SKM-1 treated with dmso at 0.1 percent for 144 hours (cell line): Measurements from ENCODE around the gene NCEH1.
A peak's percentile ranks its signal among the peaks of the same experiment; 100 is the strongest.
"Not testable (repeated sequence)": the region's sequence is repeated elsewhere in the genome, so short reads cannot be mapped to it uniquely, and the experiment has no call there.

Experiments used
- DNase-seq: peaks from one replicate; lab custom pipeline; 2025; ENCODE audit not compliant: unreplicated experiment; lab: John Stamatoyannopoulos, UW

Gene NCEH1

DNA sequence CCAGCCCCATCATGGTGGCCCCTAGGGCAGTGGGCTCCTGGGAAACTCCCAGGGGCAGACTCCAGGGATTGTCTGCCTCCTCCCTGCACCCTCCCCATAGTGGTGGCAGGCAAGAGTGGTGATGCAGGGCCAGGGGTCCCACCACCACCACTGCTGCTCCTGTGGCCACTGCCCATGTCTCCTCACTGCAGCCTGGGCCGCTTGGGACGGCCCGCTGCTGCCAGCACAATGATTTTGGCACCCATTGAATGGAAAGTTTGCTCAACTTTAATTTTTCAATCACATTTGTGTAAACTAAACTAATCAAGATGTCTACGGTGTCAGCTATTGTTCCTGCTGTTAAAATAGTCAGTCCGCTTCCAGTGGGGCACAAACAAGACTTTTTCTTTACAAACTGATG, 95.6 kb downstream of the NCEH1 start:
- no peak for DNase-seq

- DNase-seq = no peak
These were observed 96.3 kb downstream of the NCEH1 start for GRCh38 chr3:172614340-172615274.

DNA sequence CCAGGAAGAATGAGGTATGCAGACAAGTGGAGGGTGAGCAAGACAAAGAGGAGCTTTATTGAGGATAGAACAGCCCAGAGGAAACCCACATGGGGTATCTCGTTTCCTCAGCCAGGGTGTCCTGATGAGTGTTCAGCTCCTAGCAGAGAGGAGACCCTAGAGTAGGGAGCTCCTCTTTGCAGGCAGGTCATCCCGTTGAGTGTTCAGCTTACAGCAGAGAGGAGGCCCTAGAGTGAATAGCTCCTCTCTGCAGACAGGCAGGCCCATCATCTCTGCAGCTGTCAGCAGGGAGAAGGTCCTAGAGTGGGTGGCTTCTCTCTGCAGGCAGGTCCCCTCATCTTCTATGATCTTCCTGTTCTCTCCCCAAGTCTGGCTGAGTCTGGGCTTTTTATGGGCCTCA, 97.0 kb downstream of the NCEH1 start:
- DNase-seq = no peak

- no peak for DNase-seq
These were observed 97.8 kb downstream of the NCEH1 start for GRCh38 chr3:172612871-172613678.

DNA sequence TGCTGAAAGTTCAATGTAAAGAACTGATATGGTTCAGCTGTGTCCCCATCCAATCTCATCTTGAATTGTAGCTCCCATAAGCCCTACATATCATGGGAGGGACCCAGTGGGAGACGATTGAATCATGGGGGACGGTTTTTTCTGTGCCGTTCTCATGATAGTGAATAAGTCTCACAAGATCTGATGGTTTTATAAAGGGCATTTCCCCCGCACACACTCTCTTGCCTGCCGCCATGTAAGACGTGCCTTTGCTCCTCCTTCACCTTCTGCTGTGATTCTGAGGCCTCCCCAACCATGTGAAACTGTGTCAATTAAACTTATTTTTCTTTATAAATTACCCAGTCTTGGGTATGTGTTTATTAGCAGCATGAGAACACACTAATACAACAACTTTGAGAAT, 101.1 kb downstream of the NCEH1 start:
- no peak for DNase-seq

DNA sequence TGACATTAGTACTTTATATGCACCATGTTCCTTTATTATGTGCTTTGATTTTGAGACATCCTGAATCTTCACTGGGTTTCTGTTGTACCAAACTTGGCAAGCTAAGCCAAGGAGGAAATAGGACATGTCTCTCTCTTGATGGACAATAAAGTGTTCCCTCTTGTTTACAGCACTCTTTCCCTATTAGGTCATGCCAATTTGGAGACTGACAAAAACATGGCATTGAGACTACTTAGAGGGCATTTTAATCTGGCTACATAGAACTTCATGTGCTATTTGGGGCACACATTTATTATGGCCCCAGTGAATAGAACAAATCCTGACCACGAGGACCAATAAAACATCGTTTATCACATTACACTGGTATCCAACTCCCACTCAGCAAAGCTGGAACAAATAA, 102.3 kb downstream of the NCEH1 start:
- no peak for DNase-seq

GRCh38 chr3:172607305-172608121, 103.4 kb downstream of the NCEH1 start:
- no peak for DNase-seq

DNA sequence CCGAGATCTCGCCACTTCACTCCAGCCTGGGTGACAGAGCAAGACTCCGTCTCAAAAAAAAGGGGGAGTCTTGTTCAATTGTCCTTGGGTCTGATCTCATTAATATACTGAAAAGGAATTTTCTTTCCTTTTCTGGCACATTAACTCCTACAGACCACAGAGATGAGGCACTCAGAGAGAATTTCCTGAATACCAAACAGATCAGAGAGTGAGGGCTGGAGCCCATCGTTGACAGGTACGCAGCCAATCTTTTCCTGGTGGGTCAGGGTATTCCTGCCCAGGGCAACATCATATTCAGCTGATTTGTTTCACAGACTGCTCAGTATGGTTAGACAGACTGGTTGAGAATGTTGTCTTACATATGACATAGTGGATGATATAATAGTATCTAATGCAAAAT, 104.8 kb downstream of the NCEH1 start:
- DNase-seq = no peak

- DNase-seq = no peak
These were observed 105.8 kb downstream of the NCEH1 start for GRCh38 chr3:172604895-172605646.

DNA sequence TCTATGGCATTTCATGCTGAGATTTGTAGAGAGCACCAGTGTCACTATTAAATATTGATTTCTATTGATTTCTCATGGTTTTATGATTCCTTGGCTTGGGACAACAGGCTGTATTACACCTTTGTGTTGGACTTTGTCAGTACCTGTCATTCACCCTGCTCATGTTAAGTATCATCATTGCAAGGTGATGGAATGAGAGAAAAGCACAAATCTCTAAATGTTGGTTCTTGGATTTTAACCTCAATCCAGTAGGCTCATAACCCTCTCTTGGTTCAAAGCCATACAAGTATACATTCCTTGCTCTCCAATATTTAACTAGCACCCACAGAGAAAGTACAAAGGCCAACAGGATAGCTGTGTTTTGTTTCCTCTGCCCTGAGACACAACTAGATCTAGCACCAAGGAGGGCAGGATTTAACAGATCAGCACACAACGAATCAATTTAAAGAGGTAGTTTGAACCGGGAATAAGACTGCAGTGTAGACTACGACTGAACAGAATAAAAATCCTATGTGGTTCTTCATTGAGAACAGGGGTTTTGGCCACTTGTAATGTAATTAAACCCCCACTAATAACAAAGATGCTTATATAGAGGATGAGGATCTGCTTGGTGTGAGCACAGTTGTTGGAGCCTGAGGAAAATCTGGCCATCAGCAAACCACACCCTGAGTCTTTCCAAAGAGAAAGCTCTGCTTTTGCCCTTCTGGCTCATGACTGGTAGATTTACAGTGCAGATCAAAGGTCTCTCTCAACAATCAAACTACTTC, 109.6 kb downstream of the NCEH1 start:
- DNase-seq = no peak

GRCh38 chr3:172600644-172601065, 110.2 kb downstream of the NCEH1 start:
- no peak for DNase-seq

DNA sequence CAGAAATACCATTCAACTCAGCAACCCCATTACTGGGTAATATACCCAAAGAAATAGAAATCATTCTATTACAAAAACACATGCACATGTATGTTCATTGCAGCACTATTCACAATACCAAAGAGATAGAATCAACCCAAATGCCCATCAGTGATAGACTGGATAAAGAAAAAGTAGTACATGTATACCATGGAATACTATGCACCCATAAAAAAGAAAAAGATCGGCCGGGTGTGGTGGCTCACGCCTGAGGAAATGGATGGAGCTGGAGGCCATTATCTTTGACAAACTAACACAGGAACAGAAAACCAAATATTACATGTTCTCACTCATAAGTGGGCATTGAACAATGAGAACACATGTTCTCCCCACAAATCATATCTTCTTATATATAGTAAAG, 112.0 kb downstream of the NCEH1 start:
- DNase-seq = no peak

GRCh38 chr3:172596394-172596706, 114.5 kb downstream of the NCEH1 start:
- DNase-seq = no peak

- DNase-seq = peak; percentile 73
These were observed 115.0 kb downstream of the NCEH1 start for GRCh38 chr3:172595664-172596393.

DNA sequence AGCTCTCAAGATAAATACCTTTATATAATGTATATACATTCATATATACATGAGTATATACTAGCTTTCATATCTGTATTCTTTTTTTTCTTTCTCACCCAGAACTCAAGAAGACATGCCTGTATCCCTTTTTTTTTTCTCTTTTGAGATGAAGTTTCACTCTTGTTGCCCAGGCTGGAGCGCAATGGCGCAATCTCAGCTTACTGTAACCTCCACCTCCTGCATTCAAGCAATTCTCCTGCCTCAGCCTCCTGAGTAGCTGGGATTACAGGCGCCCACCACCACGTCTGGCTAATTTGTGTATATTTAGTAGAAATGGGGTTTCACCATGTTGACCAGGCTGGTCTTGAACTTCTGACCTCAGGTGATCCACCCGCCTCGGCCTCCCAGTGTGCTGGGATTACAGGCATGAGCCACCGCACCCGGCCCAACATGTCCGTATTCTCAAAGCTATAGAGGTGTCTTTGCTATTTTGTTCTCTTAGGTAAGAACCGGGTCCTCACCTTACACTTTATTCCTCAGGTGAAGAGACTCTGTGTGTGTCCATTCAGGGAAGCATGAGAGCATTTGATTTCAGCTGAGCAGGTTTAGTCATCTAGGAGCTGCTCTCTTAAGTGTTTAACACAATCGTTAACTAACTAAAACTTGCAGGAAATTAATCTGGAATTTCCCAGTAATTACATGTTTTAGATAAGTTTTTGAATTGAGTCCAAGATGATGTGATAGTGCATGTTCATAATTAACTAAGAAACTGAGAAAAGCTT, 115.8 kb downstream of the NCEH1 start:
- not testable (repeated sequence) for DNase-seq

- no peak for DNase-seq
These were observed 117.8 kb downstream of the NCEH1 start for GRCh38 chr3:172592898-172593669.

DNA sequence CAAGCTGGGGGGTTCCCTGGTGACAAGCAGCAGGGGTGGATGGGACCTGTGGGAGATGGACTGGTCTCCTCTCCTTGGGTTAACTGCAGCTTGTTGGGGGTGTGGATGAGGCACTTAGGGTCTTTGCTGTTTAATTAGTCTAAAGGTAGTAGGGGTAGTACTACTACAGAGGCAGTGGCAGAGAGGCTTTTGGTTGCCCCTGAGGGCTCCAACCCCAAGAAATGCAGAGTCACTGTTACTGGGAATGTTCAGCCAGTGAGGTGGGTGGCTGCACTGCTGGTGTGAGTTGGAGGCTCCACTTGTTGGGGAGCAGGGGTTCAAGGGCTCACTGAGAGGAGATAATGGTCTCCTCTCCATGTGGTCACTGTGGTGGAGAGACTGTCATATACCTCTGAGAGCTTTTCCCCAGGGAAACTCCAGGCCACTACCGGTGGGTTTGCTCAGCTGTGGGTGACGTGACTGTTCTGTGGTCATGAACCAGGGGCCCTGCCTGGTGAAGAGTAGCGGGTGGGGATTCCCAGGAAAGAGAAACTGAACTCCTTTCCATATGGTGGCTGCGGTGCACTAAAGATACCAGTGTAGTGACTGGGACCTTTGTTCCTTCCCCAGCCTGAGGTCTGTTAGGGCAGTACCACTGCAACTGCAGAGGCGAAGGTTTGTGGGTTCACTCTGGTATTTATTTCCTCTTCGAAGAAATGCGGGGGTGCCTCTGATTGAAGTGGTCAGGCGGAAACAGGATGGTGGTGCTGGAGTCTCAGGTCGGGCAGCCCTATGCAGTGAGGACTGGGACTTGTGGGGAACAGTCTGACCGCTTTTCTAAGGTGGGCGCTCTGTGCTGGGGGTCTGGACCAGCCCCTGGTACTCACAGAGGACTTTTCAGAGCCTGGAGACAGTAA, 118.7 kb downstream of the NCEH1 start:
- no peak for DNase-seq
